D341Med (cell line): ENCODE measurements around the gene ABLIM3.

Experiments used
- DNase-seq: peaks from one replicate; pipeline ENCODE4 v3.0.0; 2012; ENCODE audit warnings: low spot score

Gene ABLIM3

GRCh38 chr5:149141224-149141956 is at the start of gene ABLIM3:
ABLIM3 (plus strand) TSS chr5:149141493; CDS start chr5:149142096, 603 bp downstream.
- peak; percentile 93 for DNase-seq

GRCh38 chr5:149093625-149094024 is 47.7 kb upstream of the ABLIM3 start:
- DNase-seq = no peak

- no peak for DNase-seq
Measured at GRCh38 chr5:149094996-149095395, 46.3 kb upstream of the ABLIM3 start.

GRCh38 chr5:149099920-149100319 is 41.4 kb upstream of the ABLIM3 start:
- DNase-seq = no peak

GRCh38 chr5:149100331-149100730 is 41.0 kb upstream of the ABLIM3 start:
- no peak for DNase-seq

GRCh38 chr5:149108651-149109280 is 32.5 kb upstream of the ABLIM3 start:
- no peak for DNase-seq

- no peak for DNase-seq
Measured at GRCh38 chr5:149110406-149110805, 30.9 kb upstream of the ABLIM3 start.

GRCh38 chr5:149113669-149114068 is 27.6 kb upstream of the ABLIM3 start:
- no peak for DNase-seq

- peak; percentile 65 for DNase-seq
Measured at GRCh38 chr5:149114403-149115312, 26.6 kb upstream of the ABLIM3 start.

- no peak for DNase-seq
Measured at GRCh38 chr5:149117970-149118369, 23.3 kb upstream of the ABLIM3 start.

GRCh38 chr5:149118463-149118862 is 22.8 kb upstream of the ABLIM3 start:
- DNase-seq = no peak

GRCh38 chr5:149121145-149121544 is 20.1 kb upstream of the ABLIM3 start:
- DNase-seq = no peak

- no peak for DNase-seq
Measured at GRCh38 chr5:149123211-149123610, 18.1 kb upstream of the ABLIM3 start.

GRCh38 chr5:149125386-149125891 is 15.9 kb upstream of the ABLIM3 start:
- no peak for DNase-seq

- no peak for DNase-seq
Measured at GRCh38 chr5:149126906-149127305, 14.4 kb upstream of the ABLIM3 start.

- no peak for DNase-seq
Measured at GRCh38 chr5:149127394-149127955, 13.8 kb upstream of the ABLIM3 start.

GRCh38 chr5:149128023-149128875 is 13.0 kb upstream of the ABLIM3 start:
- DNase-seq = peak; percentile 70

GRCh38 chr5:149129181-149129580 is 12.1 kb upstream of the ABLIM3 start:
- no peak for DNase-seq

GRCh38 chr5:149130121-149130914 is 11.0 kb upstream of the ABLIM3 start:
- DNase-seq = no peak

GRCh38 chr5:149132474-149132873 is 8.8 kb upstream of the ABLIM3 start:
- DNase-seq = no peak
